NCI-H446 treated with DMSO at 0.1 percent for 48 hours (cell line): ENCODE data around the gene TBC1D8B.

Source experiments
- DNase-seq: peaks from one replicate; lab custom pipeline; 2025; lab: John Stamatoyannopoulos, UW

TBC1D8B gene

DNA sequence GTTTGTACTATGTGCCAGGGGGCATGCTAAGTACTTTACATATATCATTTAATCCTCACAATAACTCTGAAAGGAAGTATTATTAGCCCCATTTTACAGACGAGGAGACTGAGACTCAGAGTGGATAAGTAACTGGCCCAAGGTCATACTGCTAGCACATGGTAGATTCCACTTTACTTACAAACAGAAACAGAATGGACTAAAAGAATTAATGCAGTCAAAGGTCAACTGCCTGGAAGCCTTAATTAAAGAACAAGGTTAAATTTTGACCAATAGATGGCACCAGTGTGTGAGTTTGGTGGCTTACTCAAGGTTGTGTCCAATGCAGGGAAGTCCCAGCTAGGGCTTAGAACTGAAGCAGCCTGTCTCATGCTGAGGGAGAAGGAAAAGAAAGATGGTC is 96.0 kb downstream of the TBC1D8B start:
- peak; percentile 4 for DNase-seq

DNA sequence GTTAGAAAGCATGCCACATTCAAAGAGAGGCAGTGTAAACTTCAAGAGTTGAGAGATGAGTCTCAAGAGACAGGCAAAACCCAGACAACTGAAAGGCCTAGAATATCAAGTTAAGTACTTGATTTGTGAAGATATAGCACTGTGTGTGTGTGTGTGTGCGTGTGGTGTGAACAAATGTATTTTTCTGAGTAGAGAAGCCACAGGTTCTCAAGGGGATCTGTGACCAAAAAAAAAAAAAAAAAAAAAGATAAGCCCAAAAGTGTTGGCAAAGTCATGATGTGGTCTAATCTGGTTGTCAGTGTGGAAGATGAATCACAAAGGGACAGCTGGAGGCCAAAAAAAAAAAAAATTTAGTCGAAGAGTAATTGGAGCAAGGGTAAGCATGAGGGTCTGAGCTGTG is 96.8 kb downstream of the TBC1D8B start:
- DNase-seq = no peak

- no peak for DNase-seq
Measured at GRCh38 chrX:106899841-106900240, 97.4 kb downstream of the TBC1D8B start.

DNA sequence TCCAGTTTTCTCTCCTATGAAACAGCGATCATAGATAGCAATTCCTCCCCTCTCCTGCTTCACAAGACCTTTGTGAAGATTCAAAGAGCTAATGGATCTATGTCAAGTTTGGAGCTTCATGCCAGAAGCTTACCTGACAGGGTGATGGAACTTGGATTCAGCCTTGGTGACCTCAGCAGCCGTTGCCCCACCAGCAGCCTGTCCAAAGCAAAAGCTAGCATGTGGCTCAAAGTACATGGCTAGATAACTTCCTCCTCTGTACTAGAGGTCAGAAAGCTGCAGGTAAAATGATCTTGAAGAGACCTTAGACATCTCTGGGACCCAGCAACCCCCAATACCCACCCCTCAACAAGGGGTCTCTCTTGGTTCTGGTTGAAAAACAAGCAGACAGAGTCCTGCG is 98.9 kb downstream of the TBC1D8B start:
- no peak for DNase-seq

- no peak for DNase-seq
Measured at GRCh38 chrX:106901781-106902219, 99.3 kb downstream of the TBC1D8B start.

- DNase-seq = no peak
Measured at GRCh38 chrX:106902684-106903083, 100.2 kb downstream of the TBC1D8B start.

DNA sequence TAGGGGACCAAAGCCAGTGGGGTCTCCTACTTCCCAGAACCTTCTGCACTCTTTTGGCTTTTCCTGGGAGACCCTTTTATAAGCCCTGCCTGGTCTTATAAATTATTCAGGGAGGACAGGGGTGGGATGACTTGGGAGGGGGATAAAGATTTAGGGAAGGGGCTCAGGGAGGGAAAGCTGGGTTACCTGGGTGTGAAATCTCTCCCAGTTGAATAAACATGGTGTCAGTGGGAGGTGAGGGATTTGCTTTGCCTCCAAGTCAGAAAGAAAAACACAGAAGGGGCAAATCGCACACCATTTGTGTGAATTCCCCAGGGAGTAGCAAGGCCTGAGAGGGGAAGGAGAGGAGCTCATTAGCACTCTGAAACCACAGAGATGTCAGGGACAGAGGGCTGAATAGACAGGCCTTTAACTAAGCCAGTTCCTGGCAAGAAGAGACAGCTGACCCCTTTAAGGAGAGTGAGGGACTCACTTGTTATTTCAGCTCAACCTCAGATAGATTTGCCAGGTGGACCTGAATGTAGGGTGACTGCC is 100.9 kb downstream of the TBC1D8B start, which contains the start of gene RIPPLY1:
Gene RIPPLY1 (minus strand): TSS at position 51 of the 534 bp plus-strand sequence. CDS start 54 bp downstream, outside the sequence.
- DNase-seq = no peak

DNA sequence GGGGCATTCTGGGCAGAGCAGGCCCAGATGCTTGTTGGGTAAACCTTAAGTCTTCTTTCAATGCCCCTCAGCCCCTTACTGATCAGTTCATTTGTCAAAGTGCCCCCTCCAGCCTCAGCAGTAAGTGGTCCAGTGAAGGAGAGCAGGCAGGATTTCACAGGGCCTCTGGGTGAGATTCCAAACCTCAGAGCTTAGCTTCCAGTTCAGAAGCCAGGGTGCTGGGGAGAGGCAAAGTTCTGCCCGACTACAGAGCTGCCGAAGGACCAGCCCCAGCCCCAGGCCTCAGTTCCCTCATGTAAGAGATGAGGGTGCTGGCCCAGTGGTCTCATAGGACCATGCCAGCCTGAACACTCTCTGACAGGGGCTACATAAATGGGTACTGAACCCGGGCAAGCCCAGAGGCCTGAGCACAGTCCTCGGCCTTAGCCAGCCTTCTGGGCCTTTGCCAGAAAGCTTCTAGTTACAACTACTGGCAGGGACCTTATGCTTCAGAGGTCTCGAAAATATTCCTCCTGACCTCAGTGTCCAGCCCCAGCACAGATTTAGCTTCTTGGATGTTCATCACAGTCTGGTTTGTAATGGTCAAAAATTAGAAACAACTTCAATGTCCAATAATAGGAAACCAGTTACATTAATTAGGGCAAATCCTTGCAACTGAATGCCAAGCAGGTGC is 101.5 kb downstream of the TBC1D8B start:
- DNase-seq = no peak

- no peak for DNase-seq
Measured at GRCh38 chrX:106905064-106905708, 102.7 kb downstream of the TBC1D8B start.

DNA sequence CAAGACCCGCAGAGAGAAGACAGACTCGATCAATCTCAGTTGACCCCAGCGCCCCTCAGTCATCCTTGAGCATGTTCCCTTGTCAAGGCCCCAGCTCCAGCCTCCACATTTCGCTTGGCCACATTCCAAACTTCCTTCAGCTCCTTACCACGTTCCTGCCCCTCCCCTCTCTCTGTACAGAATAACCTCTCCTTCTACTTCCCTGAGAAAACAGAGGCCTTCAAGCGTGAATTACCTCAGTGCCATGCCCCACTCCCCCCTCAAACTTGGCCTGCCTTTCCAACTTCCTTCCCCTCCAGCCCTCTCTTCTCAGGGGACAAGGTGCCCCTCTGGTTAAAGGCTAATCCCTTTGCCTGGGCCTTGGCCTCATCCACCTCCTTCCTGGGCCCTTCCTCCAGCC is 103.9 kb downstream of the TBC1D8B start:
- no peak for DNase-seq

DNA sequence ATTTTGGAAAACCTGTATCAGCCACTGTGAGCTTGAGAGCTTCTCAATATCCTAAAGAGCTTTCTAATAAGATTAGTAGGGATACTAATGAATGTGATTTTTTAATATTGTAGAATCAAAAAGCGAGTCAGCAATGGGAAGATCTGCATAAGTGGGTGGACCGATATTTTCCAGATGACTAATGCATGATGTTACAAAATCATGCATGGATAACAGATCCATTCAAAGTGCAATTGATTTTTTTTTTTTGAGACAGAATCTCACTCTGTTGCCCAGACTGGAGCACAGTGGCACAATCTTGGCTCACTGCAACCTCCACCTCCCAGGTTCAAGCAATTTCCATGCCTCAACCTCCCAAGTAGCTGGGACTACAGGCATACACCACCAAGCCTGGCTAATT is 110.4 kb downstream of the TBC1D8B start:
- DNase-seq = no peak

- DNase-seq = no peak
Measured at GRCh38 chrX:106917830-106918500, 115.5 kb downstream of the TBC1D8B start.

GRCh38 chrX:106919932-106920452 is 117.5 kb downstream of the TBC1D8B start, which contains the start of gene CLDN2:
TSS of gene CLDN2 (plus strand) at chrX:106920402. CDS start at chrX:106928229, 7,827 bp downstream.
- DNase-seq = no peak

DNA sequence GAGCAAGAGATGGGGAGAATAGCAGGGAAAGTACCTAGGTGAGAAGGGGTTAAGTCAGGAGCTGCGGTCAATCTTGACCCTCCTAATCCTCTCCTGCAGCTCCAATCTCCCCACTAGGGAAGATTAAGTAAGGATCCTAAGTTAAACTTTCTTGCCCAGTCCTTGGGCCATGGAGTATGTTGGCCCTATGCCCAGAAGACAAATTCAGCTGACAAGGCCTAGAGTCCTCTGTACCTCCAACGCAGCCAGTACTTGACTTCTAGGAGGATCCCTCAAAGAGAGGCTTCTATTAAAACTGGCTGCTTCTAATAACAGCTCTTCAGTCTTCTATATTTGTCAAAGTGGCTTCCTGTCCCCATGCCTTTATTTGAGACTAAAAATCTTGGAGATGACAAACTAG is 119.2 kb downstream of the TBC1D8B start:
- no peak for DNase-seq
